ENCODE results near the gene TLN1. TPM values are rescaled to one million over a fixed set of nuclear protein-coding genes. Genes with fewer than 3 reads are reported as not detected.

The TLN1 gene
- total and polyA plus RNA-seq, 2 experiments from 2014 or later: 21.5 to 120 TPM

DNA sequence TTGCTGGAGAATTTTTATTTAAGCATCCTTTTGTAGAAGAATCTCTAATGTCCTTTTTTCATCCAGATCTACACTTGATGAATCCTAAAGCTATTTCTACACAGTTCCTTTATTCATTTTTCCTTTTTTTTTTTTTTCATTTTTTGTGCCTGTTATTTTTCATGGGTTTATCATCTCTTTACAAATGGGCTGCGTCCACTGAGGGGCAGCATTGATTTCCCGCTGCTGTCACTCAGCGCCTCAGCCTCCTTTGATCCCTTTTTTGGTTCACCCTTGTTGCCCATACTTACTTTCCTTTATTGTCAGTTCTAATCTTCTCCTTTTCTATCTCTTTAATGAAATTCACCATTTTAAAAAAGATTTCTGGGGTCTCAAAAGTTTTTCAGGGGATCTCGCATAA lies 27.8 kb upstream of the TLN1 start:
- H3K4me3 ChIP-seq: no peak overlapping the region
- H3K79me2 ChIP-seq (replicated peaks; ENCODE audit: insufficient read depth): peaks cover 63% of the 10 kb centered on the region

More for the DNA sequence above, 27.8 kb upstream of the TLN1 start:
- Histone ChIP-seq H2AFZ (no peak overlapping the region), H3K27me3 (ENCODE audit: insufficient read depth) (no peaks in the 10 kb centered on the region), H3K4me1 (ENCODE audit: insufficient read depth) (peaks cover 18% of the 10 kb centered on the region), H3K4me2 (no peak overlapping the region), H3F3A (replicated peaks; ENCODE audit: low read depth) (peaks cover 18% of the 10 kb centered on the region; the same call in 1 of the 2 replicates), H3K27ac (ENCODE audit: low read depth) (no peak overlapping the region), H3K9me2 (ENCODE audit: insufficient read depth) (no peaks in the 10 kb centered on the region), H4K20me1 (replicated peaks; ENCODE audit: insufficient read depth) (peaks cover 3% of the 10 kb centered on the region; the same call in 1 of the 2 replicates), H3K36me3 (ENCODE audit: insufficient read depth) (no peaks in the 10 kb centered on the region)
- no peak overlapping the region; the same call in 1 of the 2 replicates for H3K27ac Mint-ChIP-seq
- DNase-seq (ENCODE audit: low spot score): no peak
- peaks cover 15% of the 10 kb centered on the region for H3K36me3 Mint-ChIP-seq (ENCODE audit: low read depth)
- H3K27me3 Mint-ChIP-seq (ENCODE audit: insufficient read depth, low read depth, poor library complexity): peaks cover 6% of the 10 kb centered on the region
- no peak for ATAC-seq
- peaks cover 44% of the 10 kb centered on the region for H3K4me1 Mint-ChIP-seq
- no peak overlapping the region; the same call in 2 of the 3 replicates for H3K4me3 Mint-ChIP-seq
- TF ChIP-seq REST (IDR thresholded peaks at IDR 0.05; ENCODE audit: unreplicated experiment) (no peak), NANOG (IDR thresholded peaks at IDR 0.05; ENCODE audit: borderline replicate concordance) (no peak)
- TF ChIP-seq, protein P1, sequence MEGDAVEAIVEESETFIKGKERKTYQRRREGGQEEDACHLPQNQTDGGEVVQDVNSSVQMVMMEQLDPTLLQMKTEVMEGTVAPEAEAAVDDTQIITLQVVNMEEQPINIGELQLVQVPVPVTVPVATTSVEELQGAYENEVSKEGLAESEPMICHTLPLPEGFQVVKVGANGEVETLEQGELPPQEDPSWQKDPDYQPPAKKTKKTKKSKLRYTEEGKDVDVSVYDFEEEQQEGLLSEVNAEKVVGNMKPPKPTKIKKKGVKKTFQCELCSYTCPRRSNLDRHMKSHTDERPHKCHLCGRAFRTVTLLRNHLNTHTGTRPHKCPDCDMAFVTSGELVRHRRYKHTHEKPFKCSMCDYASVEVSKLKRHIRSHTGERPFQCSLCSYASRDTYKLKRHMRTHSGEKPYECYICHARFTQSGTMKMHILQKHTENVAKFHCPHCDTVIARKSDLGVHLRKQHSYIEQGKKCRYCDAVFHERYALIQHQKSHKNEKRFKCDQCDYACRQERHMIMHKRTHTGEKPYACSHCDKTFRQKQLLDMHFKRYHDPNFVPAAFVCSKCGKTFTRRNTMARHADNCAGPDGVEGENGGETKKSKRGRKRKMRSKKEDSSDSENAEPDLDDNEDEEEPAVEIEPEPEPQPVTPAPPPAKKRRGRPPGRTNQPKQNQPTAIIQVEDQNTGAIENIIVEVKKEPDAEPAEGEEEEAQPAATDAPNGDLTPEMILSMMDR (conservative IDR thresholded peaks at IDR 0.05; ENCODE audit: low read depth in 2 of 2): peak in 1 of 2 experiments; percentile 38; a peak in 3 of 4 replicates
- no peaks in the 10 kb centered on the region; the same call in 1 of the 3 replicates for H3K9me3 Mint-ChIP-seq
